Measurements from ENCODE around the gene CDK16.
A peak's percentile ranks its signal among the peaks of the same experiment; 100 is the strongest.

CDK16 gene

GRCh38 chrX:47218280-47218919 is at the start of gene CDK16:
CDK16 (plus strand) TSS chrX:47218681; CDS start chrX:47223558, 4,877 bp downstream.
- DNase-seq (ENCODE audit: low read depth) = peak; percentile 50

- DNase-seq (ENCODE audit: low read depth) = no peak
These were observed 49.2 kb upstream of the CDK16 start for GRCh38 chrX:47169273-47169672.

GRCh38 chrX:47169726-47170515 is 48.6 kb upstream of the CDK16 start:
- no peak for DNase-seq (ENCODE audit: low read depth)

GRCh38 chrX:47170861-47171692 is 47.4 kb upstream of the CDK16 start:
- no peak for DNase-seq (ENCODE audit: low read depth)

GRCh38 chrX:47171996-47172395 is 46.5 kb upstream of the CDK16 start:
- no peak for DNase-seq (ENCODE audit: low read depth)

GRCh38 chrX:47172549-47172948 is 45.9 kb upstream of the CDK16 start:
- no peak for DNase-seq (ENCODE audit: low read depth)

- DNase-seq (ENCODE audit: low read depth) = no peak
These were observed 45.3 kb upstream of the CDK16 start for GRCh38 chrX:47172971-47173792.

GRCh38 chrX:47174376-47174775 is 44.1 kb upstream of the CDK16 start:
- no peak for DNase-seq (ENCODE audit: low read depth)

GRCh38 chrX:47174846-47175587 is 43.5 kb upstream of the CDK16 start:
- DNase-seq (ENCODE audit: low read depth) = no peak

- DNase-seq (ENCODE audit: low read depth) = no peak
These were observed 42.9 kb upstream of the CDK16 start for GRCh38 chrX:47175588-47175980.

GRCh38 chrX:47176101-47176740 is 42.3 kb upstream of the CDK16 start:
- DNase-seq (ENCODE audit: low read depth) = no peak

GRCh38 chrX:47177079-47177478 is 41.4 kb upstream of the CDK16 start:
- no peak for DNase-seq (ENCODE audit: low read depth)

- DNase-seq (ENCODE audit: low read depth) = no peak
These were observed 40.1 kb upstream of the CDK16 start for GRCh38 chrX:47178337-47178736.

- DNase-seq (ENCODE audit: low read depth) = no peak
These were observed 39.1 kb upstream of the CDK16 start for GRCh38 chrX:47179221-47179927.

- no peak for DNase-seq (ENCODE audit: low read depth)
These were observed 38.6 kb upstream of the CDK16 start for GRCh38 chrX:47179928-47180255.

- DNase-seq (ENCODE audit: low read depth) = no peak
These were observed 38.1 kb upstream of the CDK16 start for GRCh38 chrX:47180346-47180745.

GRCh38 chrX:47181301-47181700 is 37.2 kb upstream of the CDK16 start:
- no peak for DNase-seq (ENCODE audit: low read depth)

- DNase-seq (ENCODE audit: low read depth) = no peak
These were observed 36.3 kb upstream of the CDK16 start for GRCh38 chrX:47182106-47182700.

GRCh38 chrX:47184486-47184885 is 34.0 kb upstream of the CDK16 start:
- DNase-seq (ENCODE audit: low read depth) = no peak

- DNase-seq (ENCODE audit: low read depth) = no peak
These were observed 33.2 kb upstream of the CDK16 start for GRCh38 chrX:47185241-47185640.
